Left ventricle myocardium inferior (tissue), 1 donor: Measurements from ENCODE around the gene SSH2. TPM values are rescaled to one million over a fixed set of nuclear protein-coding genes. Genes with fewer than 3 reads are reported as not detected.

ENCODE experiments used
- DNase-seq: peaks from one replicate; pipeline ENCODE4 v3.0.0-alpha.2; 2020
- H3K27ac ChIP-seq: fragments of 200-600 bp; replicated peaks from 2 replicates; pipeline ENCODE4 v1.8.0; 2021
- H3K27me3 ChIP-seq: fragments of 200-600 bp; 2 replicates; pipeline ENCODE4 v1.8.0; 2021; ENCODE audit warnings: low read depth
- H3K36me3 ChIP-seq: fragments of 200-600 bp; 2 replicates; pipeline ENCODE4 v1.8.0; 2021
- H3K4me1 ChIP-seq: fragments of 200-600 bp; 2 replicates; pipeline ENCODE4 v1.8.0; 2021
- H3K4me3 ChIP-seq: fragments of 200-600 bp; 2 replicates; pipeline ENCODE4 v1.8.0; 2021; ENCODE audit warnings: mild to moderate bottlenecking, moderate library complexity
- H3K9me3 ChIP-seq: fragments of 200-600 bp; replicated peaks from 2 replicates; pipeline ENCODE4 v1.8.0; 2021
- intact Hi-C: fragments of 100-400 bp; cut with micrococcal nuclease; formaldehyde crosslinking; loops from one replicate; pipeline ENCODE4 v1.11.0; 2022
- total RNA-seq: library from RNA; stranded (reverse); fragmentation: NEBNext Ultra II Directional; extraction: Animal tissue kit (Norgen Biotek cat#: 25700); gene quantifications from one replicate; pipeline ENCODE4 v1.2.1, GENCODE V29; 2021
- TF ChIP-seq, protein P1 (sequence below): fragments of 200-600 bp; IDR thresholded peaks from 2 replicates; pipeline ENCODE4 v1.8.0; 2021; ENCODE audit warnings: antibody characterized with exemption, mild to moderate bottlenecking, borderline replicate concordance
- donor health status: DM: no; HTN: yes; CAD: no; lungs with severe emphysema.

The SSH2 gene
- total RNA-seq, 1 donor from 2014 or later: 28.6 TPM

DNA sequence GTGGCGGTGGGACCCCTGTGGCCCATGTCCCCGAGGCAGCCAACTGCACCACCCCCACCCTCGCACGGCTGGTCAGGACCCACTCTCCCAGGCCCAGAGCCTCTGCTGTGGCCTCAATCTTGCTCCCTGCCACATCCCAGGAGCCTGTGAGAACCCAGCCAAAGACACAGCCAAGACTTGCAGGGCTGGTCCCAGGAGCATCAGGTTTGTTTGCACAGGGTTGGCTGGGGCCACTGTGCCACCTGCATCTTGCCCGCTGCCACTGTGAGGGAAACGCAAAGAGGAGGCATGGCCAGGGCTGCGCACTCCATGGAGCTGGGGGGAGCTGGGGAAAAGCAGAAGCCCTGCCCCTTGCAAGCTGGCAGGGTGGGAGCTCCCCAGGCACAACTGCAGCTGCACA is 92.5 kb downstream of the SSH2 start:
- Histone ChIP-seq H3K9me3 (no peaks in the 10 kb centered on the region), H3K27ac (no peak overlapping the region), H3K36me3 (no peaks in the 10 kb centered on the region), H3K4me3 (no peak overlapping the region), H3K4me1 (peaks cover 10% of the 10 kb centered on the region), H3K27me3 (no peaks in the 10 kb centered on the region)
- DNase-seq: no peak
- TF ChIP-seq, protein P1, sequence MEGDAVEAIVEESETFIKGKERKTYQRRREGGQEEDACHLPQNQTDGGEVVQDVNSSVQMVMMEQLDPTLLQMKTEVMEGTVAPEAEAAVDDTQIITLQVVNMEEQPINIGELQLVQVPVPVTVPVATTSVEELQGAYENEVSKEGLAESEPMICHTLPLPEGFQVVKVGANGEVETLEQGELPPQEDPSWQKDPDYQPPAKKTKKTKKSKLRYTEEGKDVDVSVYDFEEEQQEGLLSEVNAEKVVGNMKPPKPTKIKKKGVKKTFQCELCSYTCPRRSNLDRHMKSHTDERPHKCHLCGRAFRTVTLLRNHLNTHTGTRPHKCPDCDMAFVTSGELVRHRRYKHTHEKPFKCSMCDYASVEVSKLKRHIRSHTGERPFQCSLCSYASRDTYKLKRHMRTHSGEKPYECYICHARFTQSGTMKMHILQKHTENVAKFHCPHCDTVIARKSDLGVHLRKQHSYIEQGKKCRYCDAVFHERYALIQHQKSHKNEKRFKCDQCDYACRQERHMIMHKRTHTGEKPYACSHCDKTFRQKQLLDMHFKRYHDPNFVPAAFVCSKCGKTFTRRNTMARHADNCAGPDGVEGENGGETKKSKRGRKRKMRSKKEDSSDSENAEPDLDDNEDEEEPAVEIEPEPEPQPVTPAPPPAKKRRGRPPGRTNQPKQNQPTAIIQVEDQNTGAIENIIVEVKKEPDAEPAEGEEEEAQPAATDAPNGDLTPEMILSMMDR: no peak
- intact Hi-C loops: no loop called here

DNA sequence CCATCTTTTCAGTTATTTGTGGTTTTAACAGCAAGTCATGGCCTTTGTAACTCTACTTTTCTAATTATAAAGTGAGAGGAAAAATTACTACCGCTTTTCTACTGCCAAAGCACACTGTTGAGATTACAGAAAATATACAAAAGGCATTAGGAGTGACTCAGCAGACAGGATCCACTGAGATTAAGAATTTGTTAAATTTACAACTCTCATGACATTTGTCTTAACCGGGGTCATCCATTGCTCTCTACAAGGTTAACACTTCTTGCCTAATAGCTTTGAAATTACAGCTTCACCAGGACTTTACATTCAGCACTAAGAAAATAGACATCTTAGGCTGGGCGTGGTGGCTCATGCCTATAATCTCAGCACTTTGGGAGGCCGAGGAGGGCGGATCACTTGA is 93.4 kb downstream of the SSH2 start:
- intact Hi-C loops: no loop called here
- no peaks in the 10 kb centered on the region for H3K9me3 ChIP-seq
- H3K4me3 ChIP-seq: no peak overlapping the region
- no peak overlapping the region for H3K27ac ChIP-seq
- H3K36me3 ChIP-seq: no peaks in the 10 kb centered on the region
- no peak for DNase-seq
- no peaks in the 10 kb centered on the region for H3K27me3 ChIP-seq
- TF ChIP-seq, protein P1: no peak
- peaks cover 10% of the 10 kb centered on the region for H3K4me1 ChIP-seq

DNA sequence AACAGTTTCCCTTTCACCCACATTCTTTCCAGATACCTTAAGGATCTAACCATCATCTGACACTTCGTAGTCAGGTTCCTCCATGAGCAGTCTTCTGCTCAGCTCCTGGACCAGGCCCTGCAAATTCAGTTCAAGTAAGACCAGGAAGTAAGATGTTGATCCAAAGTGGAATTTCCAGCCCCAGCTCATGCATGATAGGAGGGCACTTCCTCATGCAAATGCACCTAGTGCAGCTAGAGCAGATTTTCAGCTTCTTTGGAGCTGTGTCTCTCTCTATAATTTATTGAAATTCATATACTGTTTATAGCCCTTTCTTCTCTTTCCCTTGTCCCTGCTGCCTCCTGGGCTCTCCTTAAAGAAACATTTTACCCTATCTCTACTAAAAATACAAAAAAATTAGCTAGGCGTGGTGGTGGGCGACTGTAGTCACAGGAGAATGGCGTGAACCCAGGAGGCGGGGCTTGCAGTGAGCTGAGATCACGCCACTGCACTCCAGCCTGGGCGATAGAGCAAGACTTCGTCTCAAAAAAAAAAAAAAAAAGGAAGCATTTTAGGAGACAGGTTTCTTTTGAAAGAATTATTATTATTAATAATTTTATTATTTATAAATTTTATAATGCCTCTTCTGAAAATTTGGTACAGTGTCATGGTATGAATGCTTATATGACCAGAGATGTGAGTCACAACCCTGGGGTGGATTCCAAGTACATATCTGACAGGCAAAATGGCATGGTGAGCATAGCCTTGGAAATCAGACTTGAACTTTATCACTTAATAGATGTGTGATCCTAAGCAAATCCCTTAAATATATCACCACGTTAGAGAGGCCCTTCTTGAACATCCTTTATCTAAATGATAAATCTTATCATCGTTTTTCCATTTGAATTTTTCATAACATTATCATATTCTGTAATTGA is 94.3 kb downstream of the SSH2 start:
- Histone ChIP-seq H3K9me3 (no peaks in the 10 kb centered on the region), H3K4me1 (peaks cover 10% of the 10 kb centered on the region), H3K27me3 (no peaks in the 10 kb centered on the region), H3K4me3 (no peak overlapping the region), H3K27ac (no peak overlapping the region), H3K36me3 (no peaks in the 10 kb centered on the region)
- TF ChIP-seq, protein P1: no peak
- intact Hi-C loops: no loop called here
- no peak for DNase-seq

DNA sequence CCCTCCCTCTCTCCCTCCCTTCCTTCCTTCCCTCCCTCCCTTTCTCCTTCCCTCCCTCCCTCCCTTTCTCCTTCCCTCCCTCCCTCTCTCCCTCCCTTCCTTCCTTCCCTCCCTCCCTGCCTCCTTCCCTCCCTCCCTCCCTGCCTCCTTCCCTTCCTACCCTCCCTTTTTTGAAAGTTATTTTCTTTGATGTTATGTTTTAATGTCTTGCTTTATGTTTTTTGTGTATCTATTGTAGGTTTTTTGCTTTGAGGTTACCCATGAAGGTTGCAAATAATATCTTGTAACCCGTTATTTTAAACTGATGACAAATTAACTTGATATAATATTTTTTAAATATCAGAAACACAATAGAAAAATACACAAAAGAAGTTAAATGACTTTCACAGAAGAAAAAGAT is 96.2 kb downstream of the SSH2 start:
- Histone ChIP-seq H3K27me3 (no peaks in the 10 kb centered on the region), H3K4me1 (peaks cover 7% of the 10 kb centered on the region), H3K27ac (no peak overlapping the region), H3K9me3 (no peaks in the 10 kb centered on the region), H3K36me3 (no peaks in the 10 kb centered on the region), H3K4me3 (no peak overlapping the region)
- TF ChIP-seq, protein P1: no peak
- DNase-seq: no peak
- intact Hi-C loops: no loop called here

DNA sequence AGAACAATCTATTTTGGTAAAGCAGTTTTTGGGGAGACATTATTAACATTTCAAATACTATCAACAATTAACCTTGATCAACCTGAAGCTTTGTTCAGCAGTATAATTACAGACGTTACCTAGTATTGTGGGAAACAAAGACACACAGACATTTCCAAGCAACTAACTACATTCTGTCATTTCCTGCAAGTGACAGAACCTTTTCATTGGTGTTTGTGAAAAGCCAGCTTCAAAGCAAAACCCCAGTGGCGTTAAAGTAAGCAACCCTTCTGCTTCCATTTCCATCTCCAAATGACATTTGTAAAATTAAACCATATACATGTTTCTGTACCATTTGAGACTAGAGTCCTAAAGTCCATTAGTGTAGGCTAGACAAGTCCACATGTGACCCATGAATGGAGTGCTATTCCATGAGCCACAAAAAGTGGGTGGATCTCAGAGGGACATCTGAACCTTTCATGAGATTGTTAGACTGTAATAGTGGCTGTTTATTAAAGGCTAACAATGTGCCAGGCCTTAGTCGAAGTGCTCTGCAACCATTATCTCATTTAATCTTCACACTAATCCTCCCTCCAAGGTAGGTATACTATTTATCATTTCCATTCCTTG is 101.2 kb downstream of the SSH2 start:
- intact Hi-C loops: no loop called here
- Histone ChIP-seq H3K27me3 (no peaks in the 10 kb centered on the region), H3K36me3 (no peaks in the 10 kb centered on the region), H3K4me1 (no peaks in the 10 kb centered on the region), H3K27ac (no peak overlapping the region), H3K4me3 (no peak overlapping the region), H3K9me3 (no peaks in the 10 kb centered on the region)
- no peak for DNase-seq
- TF ChIP-seq, protein P1: no peak
